Stimulated activated CD4-positive, alpha-beta T cell treated with anti-CD3 and anti-CD28 coated beads, Interleukin-15, amount 100 ng/mL, for 1 hour (primary cell): ENCODE data around the gene LAG3.

ENCODE experiments used
- DNase-seq, 2 donors: peaks; one replicate each; pipeline ENCODE4 v3.0.0-alpha.2; 2020; ENCODE audit warnings: low read depth in 1 of 2, low spot score in 1 of 2

Gene LAG3

DNA sequence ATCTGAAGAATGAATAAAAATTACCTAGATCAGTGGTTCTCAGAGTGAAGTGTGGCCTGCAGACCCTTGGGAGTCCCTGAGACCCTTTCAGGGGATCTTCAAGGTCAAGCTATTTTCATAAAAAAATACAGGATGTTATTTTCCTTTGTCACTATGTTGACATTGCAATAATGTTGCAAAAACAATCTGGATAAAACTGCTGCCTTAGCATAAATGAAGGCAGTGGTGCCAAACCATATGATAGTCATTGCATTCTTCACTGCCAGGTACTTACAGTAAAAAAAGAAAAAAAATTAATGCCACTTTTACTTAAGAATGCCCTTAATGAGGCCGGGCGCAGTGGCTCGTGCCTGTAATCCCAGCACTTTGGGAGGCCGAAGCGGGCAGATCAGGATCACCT is 15.0 kb downstream of the LAG3 start:
- DNase-seq: no peak

DNA sequence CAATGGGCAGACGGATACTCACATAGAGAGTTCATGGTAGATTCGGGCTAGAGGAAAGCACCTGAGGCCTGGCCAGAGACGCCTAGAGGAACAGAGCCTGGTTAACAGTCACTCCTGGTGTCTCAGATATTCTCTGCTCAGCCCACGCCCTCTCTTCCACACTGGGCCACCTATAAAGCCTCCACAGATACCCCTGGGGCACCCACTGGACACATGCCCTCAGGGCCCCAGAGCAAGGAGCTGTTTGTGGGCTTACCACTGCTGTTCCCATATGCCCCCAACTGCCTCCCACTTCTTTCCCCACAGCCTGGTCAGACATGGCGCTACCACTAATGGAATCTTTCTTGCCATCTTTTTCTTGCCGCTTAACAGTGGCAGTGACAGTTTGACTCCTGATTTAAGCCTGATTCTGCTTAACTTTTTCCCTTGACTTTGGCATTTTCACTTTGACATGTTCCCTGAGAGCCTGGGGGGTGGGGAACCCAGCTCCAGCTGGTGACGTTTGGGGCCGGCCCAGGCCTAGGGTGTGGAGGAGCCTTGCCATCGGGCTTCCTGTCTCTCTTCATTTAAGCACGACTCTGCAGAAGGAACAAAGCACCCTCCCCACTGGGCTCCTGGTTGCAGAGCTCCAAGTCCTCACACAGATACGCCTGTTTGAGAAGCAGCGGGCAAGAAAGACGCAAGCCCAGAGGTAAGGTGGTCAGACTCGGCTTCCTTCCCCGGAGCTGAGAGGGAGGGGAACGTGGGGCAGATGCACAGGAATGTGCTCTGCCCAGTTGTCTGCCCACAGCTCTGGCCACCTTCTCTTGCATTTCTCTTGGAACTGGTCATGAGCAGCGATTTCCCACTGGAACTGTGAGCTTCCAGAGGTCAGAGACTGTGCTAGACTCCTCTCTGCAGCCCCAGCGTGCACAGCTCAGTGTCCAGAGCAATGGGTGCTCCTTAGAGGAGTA is 16.9 kb downstream of the LAG3 start, which contains the start of gene CD4:
TSS of gene CD4 (plus strand) at position 557 of the 953 bp plus-strand sequence. CDS start 10,611 bp downstream, outside the sequence.
- DNase-seq: peak; percentile 46 to 54

DNA sequence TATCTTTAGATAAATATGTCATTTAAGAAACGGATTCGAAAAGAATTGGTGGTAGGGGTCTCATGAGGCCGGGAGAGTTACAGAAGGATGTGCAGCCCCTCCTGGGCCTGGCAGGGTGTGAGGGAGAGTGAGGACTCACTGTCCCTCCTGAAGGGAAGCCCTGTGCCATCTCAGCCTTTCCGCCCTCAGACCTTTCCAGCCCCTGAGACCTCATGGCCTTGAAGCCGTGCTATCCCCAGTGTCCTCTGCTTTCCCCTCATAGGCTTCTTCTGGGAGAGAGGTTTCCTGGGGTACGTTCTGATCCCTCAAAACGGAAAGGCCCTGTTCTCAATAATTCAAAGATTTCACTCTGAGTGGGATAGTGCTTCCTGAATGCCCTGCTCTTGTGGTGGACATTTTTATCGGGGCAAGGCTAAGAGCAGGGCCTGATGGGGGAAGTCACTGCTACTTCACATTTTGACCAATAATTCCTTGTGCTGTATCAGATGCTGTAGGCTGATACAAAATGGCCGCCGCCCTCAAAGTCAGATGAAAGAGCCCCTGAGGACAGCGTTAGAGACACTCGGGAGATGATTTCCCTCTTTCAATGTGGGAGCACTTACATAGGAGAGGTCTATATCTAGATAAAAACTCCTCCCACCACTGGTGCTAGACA is 18.3 kb downstream of the LAG3 start:
- no peak for DNase-seq

DNA sequence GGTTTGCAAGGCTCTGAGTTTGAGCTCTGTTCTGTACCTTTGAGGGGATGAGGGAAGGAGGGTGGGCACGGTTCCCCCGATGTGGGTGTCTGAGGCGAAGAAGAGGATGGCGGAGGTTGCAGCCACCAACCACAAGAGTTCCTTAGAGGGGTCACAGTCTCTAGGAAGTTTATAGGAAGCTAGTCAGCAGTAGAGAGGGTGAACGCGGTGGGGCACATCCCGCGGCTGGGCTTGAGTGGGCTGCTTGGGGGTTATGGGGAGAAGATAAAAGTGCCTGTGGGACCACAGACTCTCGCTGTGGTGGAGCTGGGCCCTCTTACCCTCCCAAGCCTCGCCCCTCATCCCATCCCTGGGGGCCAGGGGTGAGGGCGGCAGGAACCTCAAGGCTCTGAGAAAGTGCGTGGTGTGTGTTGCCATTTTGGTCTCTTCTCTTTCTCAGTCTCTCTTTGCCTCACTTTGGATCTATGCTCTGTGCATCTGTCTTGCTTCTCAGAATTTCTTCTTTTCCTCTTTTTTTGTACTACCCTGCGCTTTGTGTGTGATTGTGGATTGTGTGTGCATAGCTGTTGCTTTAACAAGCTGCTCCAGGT is 19.7 kb downstream of the LAG3 start:
- DNase-seq: no peak

DNA sequence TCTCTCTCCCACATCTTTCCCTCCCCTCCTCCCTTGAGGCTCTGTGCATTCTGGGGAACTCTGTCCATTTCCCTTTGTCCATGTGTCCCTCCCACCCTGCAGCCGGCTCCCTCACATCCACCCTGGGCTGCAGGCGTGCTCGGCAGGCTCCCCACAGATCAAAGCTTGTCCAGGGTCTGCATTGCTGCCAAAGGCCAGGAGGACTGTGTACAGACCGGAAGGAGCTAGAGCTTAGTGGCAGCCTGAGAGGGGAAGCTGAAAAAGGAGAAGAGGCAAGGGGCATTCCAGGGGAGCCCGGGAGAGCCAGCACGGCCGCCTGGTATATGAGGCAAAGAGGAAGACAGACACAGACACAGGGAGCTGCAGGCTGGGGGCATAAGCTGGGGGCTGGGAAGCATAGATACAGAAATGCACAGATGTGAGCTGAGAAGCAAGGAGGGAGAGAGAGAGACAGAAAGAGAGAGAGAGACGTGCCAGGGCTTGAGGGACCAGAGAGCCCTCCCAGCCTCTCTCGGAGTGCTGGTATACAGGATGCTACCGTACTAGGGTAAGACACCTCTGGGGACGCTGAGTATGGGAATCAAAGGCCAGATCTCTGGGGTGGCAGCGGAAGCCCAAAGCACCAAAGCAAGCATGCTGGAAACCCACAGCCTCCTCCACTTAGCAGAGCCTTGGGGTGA is 20.3 kb downstream of the LAG3 start:
- no peak for DNase-seq

DNA sequence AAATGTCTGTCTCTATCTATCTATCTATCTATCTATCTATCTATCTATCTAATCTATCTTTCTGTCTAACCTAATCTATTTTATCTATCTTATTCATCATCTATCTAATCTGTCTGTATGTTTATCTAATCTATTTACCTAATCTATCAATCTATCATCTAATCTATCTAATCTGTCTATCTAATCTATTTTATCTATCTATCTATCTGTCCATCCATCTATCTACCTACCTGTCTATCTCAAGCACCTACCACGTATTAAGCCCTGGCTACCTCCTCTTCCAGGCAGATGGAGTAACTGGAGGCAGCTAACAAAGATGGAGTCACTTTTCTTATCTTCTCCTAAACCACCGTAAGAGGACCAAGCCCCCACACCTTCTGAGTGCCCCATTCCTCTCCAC is 22.8 kb downstream of the LAG3 start:
- no peak for DNase-seq

DNA sequence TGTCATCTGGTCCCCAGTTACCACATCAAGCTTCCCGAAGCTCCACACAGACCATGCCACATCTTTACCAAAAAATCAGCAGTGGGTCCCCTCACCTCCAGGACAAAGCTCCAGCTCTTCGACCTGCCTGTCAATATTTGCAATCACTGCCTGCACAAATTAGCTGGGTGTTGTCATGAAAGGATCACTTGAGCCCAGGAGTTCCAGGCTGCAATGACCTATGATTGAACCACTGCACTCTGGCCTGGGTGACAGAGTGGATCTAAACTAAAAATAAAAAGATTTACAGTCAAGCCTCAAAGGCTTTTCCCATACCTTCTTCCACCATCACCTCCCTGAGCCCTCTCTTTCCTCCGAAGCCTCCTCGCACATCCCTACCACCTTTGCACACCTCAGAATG is 24.3 kb downstream of the LAG3 start:
- no peak for DNase-seq

DNA sequence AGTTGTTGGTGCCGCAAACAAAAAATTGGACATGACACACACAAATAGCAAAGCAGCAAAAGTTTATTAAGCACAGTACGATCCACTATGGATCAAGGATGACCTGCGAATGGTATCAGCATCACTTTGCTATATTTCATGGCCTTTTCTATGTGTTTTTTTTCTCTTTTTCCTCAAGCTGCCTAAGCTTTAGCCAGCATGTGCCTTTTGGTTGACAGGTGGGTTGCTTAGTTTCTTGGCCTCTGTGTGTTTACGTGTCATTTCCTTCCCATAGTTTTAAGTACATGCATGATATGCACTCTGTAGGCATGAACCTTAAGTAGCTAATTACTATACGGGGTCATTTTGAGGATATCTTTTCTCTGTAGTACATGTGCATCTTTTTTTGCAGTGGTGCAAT is 26.8 kb downstream of the LAG3 start:
- DNase-seq: no peak

DNA sequence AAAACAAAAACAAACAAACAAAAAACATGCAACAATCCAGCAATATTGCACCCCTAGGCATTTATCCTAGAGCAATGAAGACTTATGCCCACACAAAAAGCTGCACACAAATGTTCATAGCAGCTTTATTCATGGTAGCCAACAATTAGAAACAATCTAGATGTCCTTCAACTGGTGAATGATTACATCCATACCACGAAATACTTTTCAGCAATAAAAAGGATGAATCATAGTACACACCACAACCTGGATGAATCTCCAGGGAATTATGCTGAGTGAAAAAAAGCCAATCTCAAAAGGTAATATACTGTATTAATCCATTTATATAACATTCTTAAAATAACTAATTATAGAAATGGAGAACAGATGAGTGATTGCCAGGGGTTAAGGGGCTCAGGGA is 34.9 kb downstream of the LAG3 start:
- DNase-seq: no peak

DNA sequence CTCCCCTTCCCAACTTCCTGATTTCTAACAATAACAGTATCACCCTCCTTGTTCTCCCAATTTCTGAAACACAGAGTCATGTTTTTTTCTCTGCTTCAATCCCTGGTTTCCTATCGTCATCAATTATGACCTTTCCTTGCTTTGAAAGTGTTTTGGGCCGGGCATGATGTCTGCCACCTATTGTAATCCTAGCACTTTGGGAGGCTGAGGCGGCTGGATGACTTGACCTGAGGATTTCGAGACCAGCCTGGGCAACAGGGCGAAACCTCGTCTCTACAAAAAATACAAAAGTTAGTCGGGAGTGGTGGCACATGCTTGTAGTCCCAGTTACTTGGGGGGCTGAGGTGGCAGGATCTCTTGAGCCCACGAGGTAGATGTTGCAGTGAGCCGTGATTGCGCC is 36.7 kb downstream of the LAG3 start:
- no peak for DNase-seq

DNA sequence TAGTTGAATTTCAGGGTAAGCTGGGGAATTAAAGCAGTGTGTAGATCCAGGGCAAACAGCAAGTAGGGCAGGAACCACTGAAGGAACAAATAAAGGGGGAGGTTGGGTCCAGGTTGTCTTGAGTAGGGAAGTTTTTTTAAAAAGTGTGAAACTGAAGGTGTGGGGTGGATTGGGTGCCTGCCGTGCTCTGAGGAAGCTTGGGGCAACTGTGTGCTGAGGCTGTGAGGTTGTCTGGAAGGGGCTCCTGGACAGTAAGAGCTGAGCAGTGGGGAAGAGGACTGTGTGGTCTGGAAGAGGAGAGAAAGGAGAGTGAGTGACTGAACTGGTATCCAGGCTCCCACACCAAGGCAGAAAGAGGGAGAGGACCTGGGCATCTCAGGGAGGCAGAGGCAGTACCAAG is 38.4 kb downstream of the LAG3 start:
- no peak for DNase-seq

DNA sequence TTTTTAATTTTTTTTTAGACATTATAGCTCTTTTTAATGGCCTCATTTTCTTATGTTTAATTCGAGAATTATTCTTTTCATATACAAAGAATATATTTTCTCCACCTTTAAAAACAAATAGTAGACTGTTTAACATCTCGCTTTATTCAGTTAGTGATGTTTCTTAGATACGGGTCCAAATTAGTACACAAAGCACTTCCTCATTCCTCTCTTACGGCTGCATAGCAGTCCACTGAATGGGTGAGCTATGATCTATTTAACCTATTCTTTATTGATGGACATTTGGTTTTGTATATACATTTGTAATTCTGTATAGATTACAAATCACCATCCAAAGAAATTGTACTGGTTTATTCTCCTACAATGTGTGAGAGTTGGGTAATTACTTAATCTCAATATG is 41.0 kb downstream of the LAG3 start:
- no peak for DNase-seq

DNA sequence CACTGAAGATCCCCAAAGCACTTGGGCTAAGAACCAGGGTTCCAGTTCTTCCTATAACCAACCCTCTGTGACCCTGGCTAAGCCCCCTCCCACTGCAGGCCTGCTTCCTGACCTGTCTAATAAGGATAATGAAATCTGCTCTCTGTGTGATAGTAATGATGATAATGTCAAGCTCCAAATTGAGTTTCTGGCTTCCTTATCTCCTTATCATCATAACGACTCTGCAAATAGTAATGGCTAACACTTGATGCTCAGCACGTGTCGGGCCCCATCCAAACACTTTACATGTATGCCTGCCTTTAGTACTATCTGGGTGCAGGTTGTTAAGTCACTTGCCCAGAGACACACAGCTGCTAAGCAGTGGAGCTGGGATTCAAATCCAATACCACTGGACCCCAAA is 44.3 kb downstream of the LAG3 start:
- DNase-seq: no peak

DNA sequence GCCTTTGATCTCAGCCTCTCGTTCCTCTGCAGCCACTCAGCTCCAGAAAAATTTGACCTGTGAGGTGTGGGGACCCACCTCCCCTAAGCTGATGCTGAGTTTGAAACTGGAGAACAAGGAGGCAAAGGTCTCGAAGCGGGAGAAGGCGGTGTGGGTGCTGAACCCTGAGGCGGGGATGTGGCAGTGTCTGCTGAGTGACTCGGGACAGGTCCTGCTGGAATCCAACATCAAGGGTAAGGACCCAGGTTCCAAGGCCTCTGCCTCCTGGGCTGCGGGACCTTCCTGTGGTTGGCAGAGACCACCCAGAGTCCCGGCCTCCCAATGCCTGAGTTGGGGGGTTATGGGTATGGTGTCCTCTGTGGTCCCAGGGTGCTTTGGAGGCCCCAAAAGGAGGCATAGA is 44.8 kb downstream of the LAG3 start:
- DNase-seq: no peak

DNA sequence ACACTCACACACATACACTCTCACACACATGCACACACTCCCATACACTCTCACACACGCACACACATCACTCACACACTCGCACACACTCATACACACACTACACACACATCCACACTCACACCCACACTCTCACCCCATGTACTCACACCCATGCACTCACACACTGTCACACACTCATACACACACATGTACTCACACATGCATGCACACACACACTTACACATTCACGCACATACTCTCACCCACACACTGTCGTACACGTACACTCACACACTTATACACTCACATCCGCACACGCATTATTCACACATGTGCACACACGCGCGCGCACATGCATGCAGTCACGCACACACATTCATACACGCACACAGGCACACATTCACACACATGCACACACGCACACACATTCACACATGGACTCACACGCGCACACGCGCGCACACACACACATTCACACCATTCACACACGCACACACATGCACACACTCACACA is 45.4 kb downstream of the LAG3 start:
- no peak for DNase-seq

DNA sequence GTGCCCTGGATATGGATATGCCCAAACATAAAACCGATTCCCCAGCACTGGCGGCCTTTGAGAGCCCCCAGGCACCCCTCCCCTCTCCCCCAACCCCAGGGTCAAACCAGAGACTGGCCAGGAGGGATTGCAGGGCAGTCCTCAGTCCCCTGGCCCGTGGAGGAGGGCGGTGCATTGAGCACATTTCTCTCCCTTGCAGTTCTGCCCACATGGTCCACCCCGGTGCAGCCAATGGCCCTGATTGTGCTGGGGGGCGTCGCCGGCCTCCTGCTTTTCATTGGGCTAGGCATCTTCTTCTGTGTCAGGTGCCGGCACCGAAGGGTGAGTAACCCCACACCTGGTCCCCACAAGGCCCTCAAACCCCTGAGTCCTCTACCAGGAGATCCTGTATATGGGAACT is 45.9 kb downstream of the LAG3 start:
- no peak for DNase-seq

DNA sequence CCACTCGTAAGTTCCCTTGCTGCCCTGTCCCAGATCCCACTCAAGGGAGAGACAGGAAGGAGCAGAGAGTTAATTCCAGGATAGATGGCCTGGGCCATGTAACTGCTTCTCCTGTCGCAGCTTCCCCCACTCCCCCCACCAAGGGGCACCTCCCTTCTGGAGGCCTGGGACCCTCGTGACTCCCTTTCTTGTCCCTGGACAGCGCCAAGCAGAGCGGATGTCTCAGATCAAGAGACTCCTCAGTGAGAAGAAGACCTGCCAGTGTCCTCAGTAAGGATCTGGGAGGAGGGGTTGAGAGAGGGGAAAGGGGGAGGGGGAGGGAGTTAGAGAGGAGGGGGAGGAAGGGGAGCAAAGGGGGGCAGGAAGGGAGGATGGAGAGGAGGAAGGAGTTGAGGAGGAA is 46.3 kb downstream of the LAG3 start:
- no peak for DNase-seq

DNA sequence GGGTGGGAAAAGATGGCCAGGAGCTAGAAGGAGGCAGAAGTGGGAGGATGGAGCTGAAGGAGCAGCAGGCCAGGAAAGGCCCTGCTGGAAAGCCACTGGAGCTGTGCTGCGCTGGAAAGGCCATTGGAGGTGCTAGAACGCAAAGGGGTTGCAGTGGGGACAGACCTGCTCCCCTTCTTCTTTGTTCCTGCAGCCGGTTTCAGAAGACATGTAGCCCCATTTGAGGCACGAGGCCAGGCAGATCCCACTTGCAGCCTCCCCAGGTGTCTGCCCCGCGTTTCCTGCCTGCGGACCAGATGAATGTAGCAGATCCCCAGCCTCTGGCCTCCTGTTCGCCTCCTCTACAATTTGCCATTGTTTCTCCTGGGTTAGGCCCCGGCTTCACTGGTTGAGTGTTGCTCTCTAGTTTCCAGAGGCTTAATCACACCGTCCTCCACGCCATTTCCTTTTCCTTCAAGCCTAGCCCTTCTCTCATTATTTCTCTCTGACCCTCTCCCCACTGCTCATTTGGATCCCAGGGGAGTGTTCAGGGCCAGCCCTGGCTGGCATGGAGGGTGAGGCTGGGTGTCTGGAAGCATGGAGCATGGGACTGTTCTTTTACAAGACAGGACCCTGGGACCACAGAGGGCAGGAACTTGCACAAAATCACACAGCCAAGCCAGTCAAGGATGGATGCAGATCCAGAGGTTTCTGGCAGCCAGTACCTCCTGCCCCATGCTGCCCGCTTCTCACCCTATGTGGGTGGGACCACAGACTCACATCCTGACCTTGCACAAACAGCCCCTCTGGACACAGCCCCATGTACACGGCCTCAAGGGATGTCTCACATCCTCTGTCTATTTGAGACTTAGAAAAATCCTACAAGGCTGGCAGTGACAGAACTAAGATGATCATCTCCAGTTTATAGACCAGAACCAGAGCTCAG is 47.0 kb downstream of the LAG3 start:
- DNase-seq: no peak

DNA sequence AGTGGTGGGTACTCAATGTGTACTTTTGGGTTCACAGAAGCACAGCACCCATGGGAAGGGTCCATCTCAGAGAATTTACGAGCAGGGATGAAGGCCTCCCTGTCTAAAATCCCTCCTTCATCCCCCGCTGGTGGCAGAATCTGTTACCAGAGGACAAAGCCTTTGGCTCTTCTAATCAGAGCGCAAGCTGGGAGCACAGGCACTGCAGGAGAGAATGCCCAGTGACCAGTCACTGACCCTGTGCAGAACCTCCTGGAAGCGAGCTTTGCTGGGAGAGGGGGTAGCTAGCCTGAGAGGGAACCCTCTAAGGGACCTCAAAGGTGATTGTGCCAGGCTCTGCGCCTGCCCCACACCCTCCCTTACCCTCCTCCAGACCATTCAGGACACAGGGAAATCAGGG is 47.8 kb downstream of the LAG3 start:
- DNase-seq: no peak
